ENCODE results near the gene CCDC146. TPM values are rescaled to one million over a fixed set of nuclear protein-coding genes. Genes with fewer than 3 reads are reported as not detected.
"Not testable (repeated sequence)": the region's sequence is repeated elsewhere in the genome, so short reads cannot be mapped to it uniquely, and the experiment has no call there.

The CCDC146 gene
- total RNA-seq, 1 experiment from 2014 or later: 0.34 TPM

GRCh38 chr7:77329466-77330168 lies 207.2 kb downstream of the CCDC146 start:
- no peak for DNase-seq (ENCODE audit: low read depth)

GRCh38 chr7:77330169-77330882 lies 207.9 kb downstream of the CCDC146 start:
- peak; percentile 81 for DNase-seq (ENCODE audit: low read depth)

GRCh38 chr7:77331938-77332695 lies 209.7 kb downstream of the CCDC146 start:
- peak; percentile 81 for DNase-seq (ENCODE audit: low read depth)

- not testable (repeated sequence) for DNase-seq (ENCODE audit: low read depth)
These were observed 211.6 kb downstream of the CCDC146 start for GRCh38 chr7:77334039-77334438.

GRCh38 chr7:77335581-77335980 lies 213.2 kb downstream of the CCDC146 start:
- no peak for DNase-seq (ENCODE audit: low read depth)

GRCh38 chr7:77337456-77337990 lies 215.1 kb downstream of the CCDC146 start:
- no peak for DNase-seq (ENCODE audit: low read depth)

GRCh38 chr7:77338260-77338659 lies 215.8 kb downstream of the CCDC146 start:
- DNase-seq (ENCODE audit: low read depth): no peak

- DNase-seq (ENCODE audit: low read depth): no peak
These were observed 216.6 kb downstream of the CCDC146 start for GRCh38 chr7:77338883-77339629.

GRCh38 chr7:77339726-77340125 lies 217.3 kb downstream of the CCDC146 start:
- DNase-seq (ENCODE audit: low read depth): no peak

Other genes with a start within 250 kb of the CCDC146 start
- gene SPDYE17, start 90.3 kb upstream of the CCDC146 start, total RNA-seq (2014; rRNA removed; shearing (Covaris generic)): not detected in 2 replicates
- not detected in 2 replicates for gene SPDYE18, start 60.1 kb upstream of the CCDC146 start, total RNA-seq (2014; rRNA removed; shearing (Covaris generic))
- not detected in 2 replicates for gene FGL2, start 77.2 kb downstream of the CCDC146 start, total RNA-seq (2014; rRNA removed; shearing (Covaris generic))

All from Daoy (cell line).